Activated T-helper 2 cell treated with anti-CD3 and anti-CD28 coated beads, Interferon-gamma antibody, Interleukin-2, Interleukin-4, amounts not matched to agents 10 μg/mL and 5 μg/mL and 100 μg/mL, durations not matched to agents 14 hours and 24 hours and 36 hours (primary cell): ENCODE measurements around the gene KPNA3. TPM values are rescaled to one million over a fixed set of nuclear protein-coding genes. Genes with fewer than 3 reads are reported as not detected.

Source experiments
- DNase-seq: peaks from one replicate; pipeline ENCODE4 v3.0.0; 2021; ENCODE audit warnings: low spot score
- H3K27ac Mint-ChIP-seq: one replicate; pipeline ENCODE4 v1.8.0; 2021; ENCODE audit warnings: mixed read lengths
- H3K27me3 Mint-ChIP-seq: one replicate; pipeline ENCODE4 v1.8.0; 2021; ENCODE audit warnings: low read depth, mixed read lengths
- H3K36me3 Mint-ChIP-seq: one replicate; pipeline ENCODE4 v1.8.0; 2021; ENCODE audit warnings: low read depth, mixed read lengths
- H3K4me1 Mint-ChIP-seq: one replicate; pipeline ENCODE4 v1.8.0; 2021; ENCODE audit warnings: low read depth, mixed read lengths
- H3K4me3 Mint-ChIP-seq: one replicate; pipeline ENCODE4 v1.8.0; 2021; ENCODE audit warnings: low read depth, mild to moderate bottlenecking, moderate library complexity, mixed read lengths
- H3K9me3 Mint-ChIP-seq: one replicate; pipeline ENCODE4 v1.8.0; 2021; ENCODE audit warnings: mixed read lengths
- intact Hi-C: fragments of 100-400 bp; cut with micrococcal nuclease; formaldehyde crosslinking; loops from one replicate; pipeline ENCODE4 v1.15.1; 2023
- total RNA-seq: library from RNA; stranded (reverse); gene quantifications from 2 replicates; pipeline ENCODE4 v1.2.3, GENCODE V29; 2022

The KPNA3 gene, protein sequence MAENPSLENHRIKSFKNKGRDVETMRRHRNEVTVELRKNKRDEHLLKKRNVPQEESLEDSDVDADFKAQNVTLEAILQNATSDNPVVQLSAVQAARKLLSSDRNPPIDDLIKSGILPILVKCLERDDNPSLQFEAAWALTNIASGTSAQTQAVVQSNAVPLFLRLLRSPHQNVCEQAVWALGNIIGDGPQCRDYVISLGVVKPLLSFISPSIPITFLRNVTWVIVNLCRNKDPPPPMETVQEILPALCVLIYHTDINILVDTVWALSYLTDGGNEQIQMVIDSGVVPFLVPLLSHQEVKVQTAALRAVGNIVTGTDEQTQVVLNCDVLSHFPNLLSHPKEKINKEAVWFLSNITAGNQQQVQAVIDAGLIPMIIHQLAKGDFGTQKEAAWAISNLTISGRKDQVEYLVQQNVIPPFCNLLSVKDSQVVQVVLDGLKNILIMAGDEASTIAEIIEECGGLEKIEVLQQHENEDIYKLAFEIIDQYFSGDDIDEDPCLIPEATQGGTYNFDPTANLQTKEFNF
- total RNA-seq: 46.1 and 49.0 TPM in 2 replicates

DNA sequence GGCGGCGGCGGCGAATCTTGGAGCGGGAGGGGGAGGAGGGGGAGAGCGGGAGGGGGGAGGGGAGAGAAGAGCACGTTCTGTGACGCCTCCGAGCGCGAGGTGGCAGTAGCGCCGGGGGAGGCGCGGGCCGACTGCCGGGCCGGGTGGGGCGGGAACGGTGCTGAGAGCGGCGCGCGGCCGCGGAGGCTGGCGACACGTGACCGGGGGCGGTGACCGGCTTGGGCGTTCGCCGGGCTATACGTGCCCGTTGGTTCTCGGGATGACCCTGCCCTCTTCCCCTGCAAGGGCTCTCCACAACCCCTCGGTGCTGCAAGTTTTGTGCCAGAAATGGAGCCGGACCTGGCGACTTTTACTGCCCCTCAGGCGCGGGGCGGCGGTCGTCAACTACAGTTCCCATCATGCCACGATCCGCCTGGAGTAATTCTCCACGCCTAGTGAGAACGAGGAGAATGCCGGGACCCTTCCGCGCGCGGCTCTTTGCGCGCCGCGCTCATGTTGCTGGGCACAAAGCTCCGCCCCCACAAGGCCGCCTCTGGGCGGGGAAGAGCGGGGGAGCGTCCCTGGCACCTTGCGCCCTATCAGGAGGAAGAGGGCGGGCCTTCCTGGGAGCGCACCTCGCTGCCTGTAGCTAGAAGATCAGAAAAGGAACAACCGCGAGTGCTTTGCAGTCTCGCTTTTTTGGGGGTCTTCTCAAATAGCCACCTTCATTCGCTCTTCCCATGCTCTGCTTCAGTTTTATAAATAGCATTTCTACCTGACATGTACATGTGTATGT lies at the start of gene KPNA3:
TSS of gene KPNA3 (minus strand) at position 133 of the 775 bp plus-strand sequence. CDS start 176 bp downstream, outside the sequence.
- H3K4me1 Mint-ChIP-seq: peaks cover 29% of the 10 kb centered on the region
- intact Hi-C loops: loop anchor here (1.0 to 10.0 kb wide), 10 partner anchors 55 to 1122 kb away; partner anchors contain the start of genes CAB39L, CDADC1, EBPL and SETDB2
- H3K9me3 Mint-ChIP-seq: no peaks in the 10 kb centered on the region
- peak; percentile 93 for DNase-seq
- peak within 1 kb of the TSS; percentile 92 for H3K4me3 Mint-ChIP-seq
- H3K27me3 Mint-ChIP-seq: peaks cover 4% of the 10 kb centered on the region
- peak within 1 kb of the TSS; percentile 97 for H3K27ac Mint-ChIP-seq
- H3K36me3 Mint-ChIP-seq: peaks cover 22% of the 10 kb centered on the region

DNA sequence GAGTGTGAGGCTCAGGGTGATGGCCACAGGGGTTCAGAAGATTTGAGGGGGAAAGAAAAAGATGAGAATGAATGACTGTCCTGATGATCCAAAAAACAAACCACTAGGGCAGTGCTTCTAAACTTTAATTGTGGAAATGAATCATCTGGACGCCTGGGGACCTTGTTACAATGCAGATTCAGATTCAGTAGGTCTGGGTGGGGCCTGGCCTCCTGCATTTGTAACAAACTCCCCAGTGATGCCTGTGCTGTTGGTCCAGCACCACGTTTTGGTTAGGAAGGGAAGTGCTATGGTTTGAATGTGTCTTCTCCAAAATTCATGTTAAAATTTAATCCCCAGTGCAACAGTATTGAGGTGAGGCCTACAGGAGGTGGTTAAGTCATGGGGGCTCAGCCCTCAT lies 49.5 kb upstream of the KPNA3 start:
- Mint-ChIP-seq H3K4me3 (no peak overlapping the region), H3K36me3 (no peaks in the 10 kb centered on the region), H3K27me3 (peaks cover 3% of the 10 kb centered on the region), H3K9me3 (no peaks in the 10 kb centered on the region), H3K4me1 (no peaks in the 10 kb centered on the region), H3K27ac (no peak overlapping the region)
- intact Hi-C loops: no loop called here
- no peak for DNase-seq

DNA sequence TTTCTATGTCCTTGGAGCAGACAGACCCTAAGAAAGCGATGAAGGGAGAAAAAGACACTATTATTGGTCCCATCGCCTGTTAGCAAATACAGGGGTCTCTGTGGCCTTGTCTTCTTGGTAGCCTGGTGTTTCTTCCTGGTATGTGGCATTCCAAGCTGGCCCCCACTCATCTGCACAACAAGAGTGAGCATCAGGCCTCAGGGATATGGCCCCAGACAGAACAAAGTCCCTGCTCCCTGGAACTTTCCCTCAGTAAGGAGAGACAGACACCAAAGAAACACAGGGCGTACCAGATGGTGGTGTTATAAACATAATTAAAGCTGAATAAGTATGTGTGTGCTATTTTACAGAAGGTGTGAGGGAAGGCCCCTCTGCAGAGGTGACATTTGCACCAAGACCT lies 48.2 kb upstream of the KPNA3 start:
- DNase-seq: no peak
- H3K36me3 Mint-ChIP-seq: no peaks in the 10 kb centered on the region
- H3K4me3 Mint-ChIP-seq: no peak overlapping the region
- no peak overlapping the region for H3K27ac Mint-ChIP-seq
- intact Hi-C loops: no loop called here
- H3K4me1 Mint-ChIP-seq: no peaks in the 10 kb centered on the region
- H3K27me3 Mint-ChIP-seq: no peaks in the 10 kb centered on the region
- H3K9me3 Mint-ChIP-seq: no peaks in the 10 kb centered on the region

DNA sequence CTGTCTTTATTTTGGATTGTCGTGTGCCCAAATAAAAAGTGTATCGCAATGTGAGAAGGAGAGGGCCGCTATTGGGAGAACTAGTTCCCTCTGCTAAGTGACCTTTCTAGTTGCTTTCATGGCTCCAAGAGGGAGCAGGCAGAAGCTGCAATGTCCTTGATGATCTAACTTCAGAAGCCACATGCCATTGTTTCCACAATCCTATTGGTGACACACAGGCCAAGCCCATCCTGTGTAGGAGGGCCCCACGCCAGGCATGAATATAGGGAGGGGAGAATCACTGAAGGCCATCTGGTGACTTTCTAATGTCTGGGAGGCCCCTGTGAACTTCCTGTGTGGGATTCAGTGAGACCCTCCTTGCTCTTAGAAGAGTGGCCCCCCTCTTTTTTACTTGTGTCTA lies 47.8 kb upstream of the KPNA3 start:
- Mint-ChIP-seq H3K27me3 (no peaks in the 10 kb centered on the region), H3K4me3 (no peak overlapping the region), H3K9me3 (no peaks in the 10 kb centered on the region), H3K4me1 (no peaks in the 10 kb centered on the region), H3K27ac (no peak overlapping the region), H3K36me3 (no peaks in the 10 kb centered on the region)
- DNase-seq: no peak
- intact Hi-C loops: no loop called here

DNA sequence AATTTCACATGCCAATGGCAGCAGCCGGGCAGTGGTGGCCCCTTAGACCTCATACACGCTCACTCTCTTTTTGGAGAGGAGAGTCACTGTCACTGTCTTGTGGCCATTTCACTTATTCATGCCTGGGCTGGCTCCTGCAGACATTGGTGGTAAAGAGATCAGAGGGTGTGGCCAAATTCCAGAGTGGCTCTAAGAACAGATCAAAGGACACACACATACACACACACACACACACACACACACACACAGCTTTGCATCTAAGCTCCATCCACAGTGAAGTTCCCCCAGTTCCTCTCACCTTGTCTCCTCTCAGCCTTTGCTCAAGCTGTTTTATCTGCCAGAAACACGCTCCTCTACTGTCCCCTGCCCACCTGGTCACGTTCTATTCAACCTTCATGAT lies 46.5 kb upstream of the KPNA3 start:
- H3K9me3 Mint-ChIP-seq: no peaks in the 10 kb centered on the region
- intact Hi-C loops: no loop called here
- H3K27me3 Mint-ChIP-seq: no peaks in the 10 kb centered on the region
- no peak overlapping the region for H3K4me3 Mint-ChIP-seq
- no peak for DNase-seq
- H3K27ac Mint-ChIP-seq: no peak overlapping the region
- no peaks in the 10 kb centered on the region for H3K4me1 Mint-ChIP-seq
- H3K36me3 Mint-ChIP-seq: no peaks in the 10 kb centered on the region

DNA sequence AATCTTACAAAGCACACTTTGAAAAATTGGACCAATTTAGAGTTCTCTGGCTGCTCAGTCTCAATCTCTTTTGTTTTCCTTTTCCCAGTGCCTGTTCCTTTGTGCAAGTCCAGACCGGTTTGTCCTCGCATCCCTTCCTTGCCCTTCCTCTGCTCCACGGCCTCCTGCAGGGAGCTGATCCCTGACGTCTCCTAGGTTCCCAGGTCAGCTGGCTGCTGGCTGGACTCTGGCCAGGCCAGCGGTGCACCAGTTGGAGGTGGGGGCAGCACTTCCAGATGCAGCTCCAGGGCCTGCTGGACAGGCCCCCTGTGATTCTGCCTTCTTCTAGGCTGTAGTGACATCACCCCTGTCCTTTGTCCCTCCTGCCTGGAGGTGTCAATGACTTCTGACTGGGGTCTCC lies 44.0 kb upstream of the KPNA3 start:
- H3K27me3 Mint-ChIP-seq: peaks cover 2% of the 10 kb centered on the region
- intact Hi-C loops: no loop called here
- no peaks in the 10 kb centered on the region for H3K36me3 Mint-ChIP-seq
- H3K4me1 Mint-ChIP-seq: peaks cover 3% of the 10 kb centered on the region
- no peak for DNase-seq
- H3K9me3 Mint-ChIP-seq: no peaks in the 10 kb centered on the region
- no peak overlapping the region for H3K4me3 Mint-ChIP-seq
- H3K27ac Mint-ChIP-seq: no peak overlapping the region

DNA sequence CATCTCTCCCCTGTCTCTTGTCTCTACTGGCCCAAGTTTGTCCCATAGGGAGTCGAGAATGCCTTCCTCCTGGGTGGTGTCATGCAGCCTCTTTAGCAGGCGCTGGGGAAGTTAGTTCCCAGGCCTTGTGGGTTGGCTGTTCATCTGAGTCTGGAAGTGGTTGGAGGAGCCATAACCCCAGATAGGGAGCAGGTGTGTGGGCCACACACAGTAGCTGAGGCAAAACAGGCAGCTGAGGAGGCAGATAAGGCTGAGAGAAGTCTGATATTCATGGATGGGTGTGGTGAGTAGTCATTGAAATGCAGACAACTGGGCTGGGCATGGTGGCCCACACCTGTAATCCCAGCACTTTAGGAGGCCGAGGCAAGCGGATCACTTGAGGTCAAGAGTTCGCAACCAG lies 40.9 kb upstream of the KPNA3 start:
- Mint-ChIP-seq H3K27me3 (peaks cover 13% of the 10 kb centered on the region), H3K27ac (no peak overlapping the region), H3K36me3 (no peaks in the 10 kb centered on the region), H3K4me1 (peaks cover 3% of the 10 kb centered on the region), H3K4me3 (no peak overlapping the region), H3K9me3 (peaks cover 4% of the 10 kb centered on the region)
- intact Hi-C loops: no loop called here
- no peak for DNase-seq

DNA sequence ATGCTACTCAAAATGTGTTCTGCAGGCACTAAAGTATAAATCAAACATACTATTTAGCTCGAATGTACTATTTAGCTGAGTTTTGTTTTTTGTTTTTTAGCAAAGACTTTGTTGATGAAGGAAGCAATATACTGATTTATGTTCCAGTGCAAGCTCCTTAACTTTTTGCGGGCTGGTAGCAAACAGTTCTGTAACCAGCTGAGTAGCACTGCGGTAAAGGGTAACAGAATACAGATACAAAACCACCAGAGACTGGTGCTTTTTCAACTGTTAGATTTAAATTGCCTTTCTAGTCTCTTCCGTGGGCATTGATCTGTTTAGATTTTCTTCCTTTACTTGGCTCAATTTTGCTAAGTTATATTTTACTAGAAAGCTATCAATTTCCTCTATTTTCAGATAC lies 39.0 kb upstream of the KPNA3 start:
- peaks cover 3% of the 10 kb centered on the region for H3K4me1 Mint-ChIP-seq
- no peak overlapping the region for H3K4me3 Mint-ChIP-seq
- no peaks in the 10 kb centered on the region for H3K36me3 Mint-ChIP-seq
- no peak overlapping the region for H3K27ac Mint-ChIP-seq
- DNase-seq: no peak
- peaks cover 13% of the 10 kb centered on the region for H3K27me3 Mint-ChIP-seq
- peaks cover 4% of the 10 kb centered on the region for H3K9me3 Mint-ChIP-seq
- intact Hi-C loops: no loop called here

DNA sequence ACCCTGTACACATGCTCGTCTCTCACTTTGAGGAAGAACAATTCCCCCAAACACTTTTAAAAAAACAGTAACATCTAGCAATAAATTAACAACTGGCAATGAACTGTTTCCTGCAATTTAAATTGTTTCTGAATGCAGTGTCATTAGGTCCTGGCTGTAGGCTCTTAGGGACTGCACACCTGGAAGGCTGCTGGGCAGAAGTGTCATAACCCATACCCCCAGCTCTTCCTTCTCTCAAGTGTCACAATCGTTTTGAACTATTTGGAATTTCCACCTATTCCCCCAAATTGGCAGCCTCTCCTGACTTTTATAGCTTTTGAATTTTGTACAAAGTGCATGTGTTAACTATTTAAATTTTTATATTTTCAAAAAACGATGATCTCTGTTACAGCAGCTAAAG lies 38.2 kb upstream of the KPNA3 start:
- no peak for DNase-seq
- Mint-ChIP-seq H3K36me3 (no peaks in the 10 kb centered on the region), H3K27ac (no peak overlapping the region), H3K9me3 (peaks cover 4% of the 10 kb centered on the region), H3K27me3 (peaks cover 13% of the 10 kb centered on the region), H3K4me1 (peaks cover 3% of the 10 kb centered on the region), H3K4me3 (no peak overlapping the region)
- intact Hi-C loops: no loop called here

DNA sequence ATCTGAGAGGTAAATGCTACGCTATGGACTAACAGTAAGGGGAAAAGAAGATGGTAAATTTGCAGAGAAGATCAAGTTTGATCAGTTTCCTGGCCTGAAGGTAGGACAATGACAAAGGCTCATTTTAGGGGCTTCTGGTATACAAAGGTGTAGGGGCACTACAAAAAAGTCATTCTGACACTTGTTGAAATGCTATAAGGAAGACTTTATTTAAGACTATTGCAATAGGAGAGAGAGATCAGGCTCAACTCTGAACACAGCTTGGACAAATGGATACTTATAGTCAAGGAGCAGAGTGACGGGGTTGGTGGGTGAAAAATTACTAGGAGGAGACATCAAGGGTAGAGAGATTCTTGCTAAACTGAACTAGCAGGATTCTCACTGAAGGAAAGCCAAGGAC lies 37.2 kb upstream of the KPNA3 start:
- peaks cover 14% of the 10 kb centered on the region for H3K27me3 Mint-ChIP-seq
- no peak for DNase-seq
- no peak overlapping the region for H3K27ac Mint-ChIP-seq
- H3K36me3 Mint-ChIP-seq: no peaks in the 10 kb centered on the region
- intact Hi-C loops: no loop called here
- H3K9me3 Mint-ChIP-seq: peaks cover 4% of the 10 kb centered on the region
- H3K4me1 Mint-ChIP-seq: peaks cover 3% of the 10 kb centered on the region
- no peak overlapping the region for H3K4me3 Mint-ChIP-seq

DNA sequence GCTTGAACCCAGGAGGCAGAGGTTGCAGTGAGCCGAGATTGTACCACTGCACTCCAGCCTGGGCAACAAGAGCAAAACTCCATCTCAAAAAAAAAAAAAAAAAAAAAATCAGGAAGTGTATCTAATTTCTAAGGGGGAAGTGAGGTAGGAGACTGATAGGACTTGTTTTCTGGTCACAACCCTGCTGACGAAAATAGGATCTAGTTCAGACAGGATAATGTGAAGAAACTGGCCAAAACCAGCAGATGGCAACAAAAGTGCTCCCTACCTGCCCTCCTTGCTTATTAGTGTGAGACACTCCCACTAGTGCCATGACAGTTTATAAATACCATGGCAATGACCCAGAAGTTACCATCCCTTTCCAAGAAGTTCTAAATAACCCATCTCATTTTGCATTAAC lies 36.0 kb upstream of the KPNA3 start:
- no peak for DNase-seq
- intact Hi-C loops: no loop called here
- Mint-ChIP-seq H3K27me3 (peaks cover 17% of the 10 kb centered on the region), H3K27ac (no peak overlapping the region), H3K4me1 (peaks cover 3% of the 10 kb centered on the region), H3K36me3 (no peaks in the 10 kb centered on the region), H3K4me3 (no peak overlapping the region), H3K9me3 (peaks cover 4% of the 10 kb centered on the region)

DNA sequence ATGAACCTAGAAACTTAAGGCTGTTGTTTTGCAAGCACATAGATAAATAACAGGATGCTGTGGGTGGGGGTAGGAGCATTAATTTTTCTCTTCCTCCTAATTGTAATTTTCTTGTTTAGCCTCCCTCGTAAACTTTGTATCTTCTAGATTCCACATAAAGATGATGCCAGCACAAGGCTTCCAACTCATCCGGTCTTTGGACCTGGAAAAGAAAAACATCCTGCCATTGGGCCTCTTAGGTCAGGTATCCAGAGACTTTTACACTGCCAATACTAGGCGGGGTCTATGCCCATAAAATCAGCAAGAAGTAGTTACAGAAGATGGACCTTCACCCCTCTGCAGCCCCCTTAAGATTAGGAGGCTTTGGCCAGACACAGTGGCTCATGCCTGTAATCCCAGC lies 35.4 kb upstream of the KPNA3 start:
- Mint-ChIP-seq H3K9me3 (peaks cover 4% of the 10 kb centered on the region), H3K36me3 (no peaks in the 10 kb centered on the region), H3K4me3 (no peak overlapping the region), H3K4me1 (peaks cover 3% of the 10 kb centered on the region), H3K27ac (no peak overlapping the region), H3K27me3 (peaks cover 17% of the 10 kb centered on the region)
- DNase-seq: no peak
- intact Hi-C loops: no loop called here

DNA sequence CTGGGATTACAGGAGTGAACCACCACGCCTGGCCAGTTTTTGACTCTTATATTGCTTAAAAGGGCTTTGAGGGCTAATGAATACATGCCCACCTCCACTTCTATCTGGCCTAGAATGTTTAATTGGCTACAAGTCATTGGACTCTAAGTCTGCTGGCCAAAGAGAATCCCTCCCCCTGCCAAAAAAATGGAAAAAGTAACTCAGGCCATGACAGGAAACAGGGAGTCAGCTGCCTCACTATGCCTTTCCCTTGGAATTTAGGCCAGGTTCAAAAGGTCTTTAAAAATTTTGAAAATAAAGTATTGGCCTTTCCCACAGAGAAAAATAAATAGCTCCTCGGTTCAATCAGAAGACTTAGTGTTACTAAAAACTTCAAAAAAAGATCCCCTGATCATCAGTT lies 34.9 kb upstream of the KPNA3 start:
- intact Hi-C loops: no loop called here
- peaks cover 17% of the 10 kb centered on the region for H3K27me3 Mint-ChIP-seq
- H3K36me3 Mint-ChIP-seq: no peaks in the 10 kb centered on the region
- no peak for DNase-seq
- H3K27ac Mint-ChIP-seq: no peak overlapping the region
- H3K4me1 Mint-ChIP-seq: no peaks in the 10 kb centered on the region
- H3K9me3 Mint-ChIP-seq: peaks cover 4% of the 10 kb centered on the region
- no peak overlapping the region for H3K4me3 Mint-ChIP-seq
